Adipose tissue (tissue), 3 donors: ENCODE data around the gene SYCE3. TPM values are rescaled to one million over a fixed set of nuclear protein-coding genes. Genes with fewer than 3 reads are reported as not detected.

Source experiments
- H3K27ac ChIP-seq: one replicate; pipeline ENCODE4 v1.5.1; 2013; ENCODE audit warnings: low read depth, low read length
- WGBS, 3 donors: extraction: QIAGEN DNeasy Blood & Tissue Kit; methylation state at CpG; one replicate each; pipeline ENCODE4 v1.1.7; 2013; 5-methylcytosine and 5-hydroxymethylcytosine counted together
- polyA plus RNA-seq, 3 donors: library from polyadenylated mRNA; stranded (reverse); fragments of 200-250 nt; gene quantifications; one replicate each; pipeline ENCODE4 v1.2.3, GENCODE V29; 2013
- donor health status: healthy with polysubstance abuse.
- donor health status: Bipolar disorder and iron deficiency.
- donor health status: healthy.

Gene SYCE3
- polyA plus RNA-seq, 3 donors: not detected

DNA sequence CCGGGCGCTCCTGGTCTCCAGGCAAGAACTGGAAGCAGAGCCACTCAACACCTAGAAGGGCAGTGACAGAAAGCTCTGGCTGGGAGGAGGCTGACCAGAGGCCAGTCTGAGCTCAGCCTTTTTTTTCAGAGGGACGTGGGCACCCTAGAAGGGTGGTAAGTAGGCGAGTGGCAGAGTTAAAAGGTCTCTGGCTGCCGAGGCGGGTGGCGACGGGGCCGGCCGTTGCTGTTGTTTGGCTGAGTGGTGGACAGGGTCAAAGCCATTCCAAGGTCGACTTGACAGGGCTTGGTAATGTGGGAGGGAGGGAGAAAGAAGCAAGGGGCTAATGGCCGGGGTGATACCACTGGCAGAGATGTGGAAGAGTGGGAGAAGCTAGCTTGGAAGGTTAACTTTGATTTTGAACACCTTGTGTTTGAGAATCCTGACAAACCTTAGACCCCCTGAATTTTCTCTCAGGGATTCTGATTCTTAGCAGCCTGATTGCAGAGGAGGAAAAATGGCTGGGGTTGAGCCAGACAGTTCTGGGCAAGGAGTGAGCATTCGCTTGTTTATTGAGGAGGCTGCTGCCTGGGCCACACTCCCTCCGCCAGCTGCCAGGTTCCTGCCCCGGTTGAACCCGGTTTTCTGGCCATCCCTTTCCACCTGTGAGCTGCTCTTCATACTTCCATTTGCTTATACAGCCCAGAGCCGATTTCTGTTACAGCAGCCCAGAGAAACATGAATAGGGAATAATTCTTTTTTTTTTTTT, 868 bp upstream of the SYCE3 start:
- 13 to 34% (median 23%) methylated on average over 17 of the region's 17 CpGs for WGBS, 3 donors
- H3K27ac ChIP-seq: no peak overlapping the region

DNA sequence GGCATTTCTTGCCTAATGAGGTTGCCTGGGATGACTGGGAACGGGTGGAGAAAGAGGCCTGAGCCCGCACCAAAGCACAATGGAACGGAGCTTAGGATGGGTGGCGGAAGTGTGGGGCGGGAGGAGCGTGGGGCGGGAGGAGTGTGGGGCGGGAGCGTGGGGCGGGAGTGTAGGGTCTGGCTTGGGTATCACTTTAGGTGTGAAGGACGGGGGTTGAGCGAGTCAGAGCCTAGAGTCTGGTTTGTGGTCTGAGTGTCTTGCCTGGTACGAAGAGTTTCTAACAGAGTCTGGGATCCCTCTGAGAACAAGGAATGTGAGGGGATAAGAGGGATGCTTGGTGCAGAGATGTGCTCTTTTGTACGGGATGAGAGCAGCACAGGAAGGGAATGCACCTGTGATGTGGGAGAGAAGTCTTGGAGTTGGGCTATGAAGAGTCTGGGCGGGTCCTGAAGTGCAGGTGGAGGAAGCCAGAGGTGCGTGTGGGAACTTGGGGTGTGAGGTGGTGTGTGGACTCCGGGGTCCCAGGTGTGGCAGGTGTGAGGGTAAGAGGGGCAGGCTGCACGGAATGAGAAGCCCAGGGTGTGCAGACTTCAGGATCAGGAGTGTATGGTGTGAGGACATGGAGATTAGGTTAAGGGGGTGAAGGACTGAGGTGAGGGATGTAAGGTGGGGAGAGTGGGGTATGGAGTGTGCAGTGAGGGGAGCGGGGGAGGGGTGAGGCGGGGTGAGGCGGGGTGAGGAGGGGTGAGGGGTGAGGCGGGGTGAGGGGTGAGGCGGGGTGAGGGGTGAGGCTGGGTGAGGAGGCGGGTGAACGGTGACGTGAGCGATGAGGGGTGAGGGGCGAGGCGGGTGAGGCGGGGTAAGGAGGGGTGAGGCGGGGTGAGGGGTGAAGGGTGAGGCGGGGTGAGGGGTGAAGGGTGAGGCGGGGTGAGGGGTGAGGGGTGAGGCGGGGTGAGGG, 1.0 kb downstream of the SYCE3 start:
- 77 to 85% (median 83%) methylated on average over 26 to 29 of the region's 34 CpGs for WGBS, 3 donors
- no peak overlapping the region for H3K27ac ChIP-seq

DNA sequence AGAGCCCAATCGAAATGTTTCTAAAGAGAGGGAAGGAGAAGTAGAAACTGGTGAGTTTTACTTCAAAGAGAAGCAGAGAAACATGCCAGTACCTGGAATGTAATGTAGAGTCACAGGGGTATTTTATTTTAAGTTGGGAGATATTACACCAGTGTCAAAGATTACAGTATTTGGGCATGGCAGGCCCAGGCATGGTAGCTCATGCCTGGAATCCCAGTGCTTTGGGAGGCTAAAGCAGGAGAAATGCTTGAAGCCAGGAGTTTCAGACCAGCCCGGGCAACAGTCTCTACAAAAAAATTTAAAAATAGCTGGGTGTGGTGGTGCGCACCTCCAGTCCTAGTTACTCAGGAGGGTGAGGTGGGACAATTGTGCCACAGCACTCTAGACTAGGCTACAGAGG, 2.7 kb downstream of the SYCE3 start:
- H3K27ac ChIP-seq: no peak overlapping the region
- WGBS, 3 donors: 75 to 91% (median 87%) methylated on average over 3 of the region's 3 CpGs

- 74 to 86% (median 85%) methylated on average over 5 of the region's 5 CpGs for WGBS, 3 donors
- H3K27ac ChIP-seq: no peak overlapping the region
These were observed 6.0 kb downstream of the SYCE3 start for GRCh38 chr22:50556703-50557102.

GRCh38 chr22:50553310-50553709, 9.4 kb downstream of the SYCE3 start:
- 76 to 88% (median 85%) methylated on average over 8 of the region's 8 CpGs for WGBS, 3 donors
- H3K27ac ChIP-seq: no peak overlapping the region

GRCh38 chr22:50551160-50551752, 11.5 kb downstream of the SYCE3 start:
- 92 to 98% (median 95%) methylated on average over 11 of the region's 11 CpGs for WGBS, 3 donors
- no peak overlapping the region for H3K27ac ChIP-seq

- 87 to 94% (median 93%) methylated on average over 8 of the region's 8 CpGs for WGBS, 3 donors
- no peak overlapping the region for H3K27ac ChIP-seq
These were observed 12.3 kb downstream of the SYCE3 start for GRCh38 chr22:50550395-50550794.

DNA sequence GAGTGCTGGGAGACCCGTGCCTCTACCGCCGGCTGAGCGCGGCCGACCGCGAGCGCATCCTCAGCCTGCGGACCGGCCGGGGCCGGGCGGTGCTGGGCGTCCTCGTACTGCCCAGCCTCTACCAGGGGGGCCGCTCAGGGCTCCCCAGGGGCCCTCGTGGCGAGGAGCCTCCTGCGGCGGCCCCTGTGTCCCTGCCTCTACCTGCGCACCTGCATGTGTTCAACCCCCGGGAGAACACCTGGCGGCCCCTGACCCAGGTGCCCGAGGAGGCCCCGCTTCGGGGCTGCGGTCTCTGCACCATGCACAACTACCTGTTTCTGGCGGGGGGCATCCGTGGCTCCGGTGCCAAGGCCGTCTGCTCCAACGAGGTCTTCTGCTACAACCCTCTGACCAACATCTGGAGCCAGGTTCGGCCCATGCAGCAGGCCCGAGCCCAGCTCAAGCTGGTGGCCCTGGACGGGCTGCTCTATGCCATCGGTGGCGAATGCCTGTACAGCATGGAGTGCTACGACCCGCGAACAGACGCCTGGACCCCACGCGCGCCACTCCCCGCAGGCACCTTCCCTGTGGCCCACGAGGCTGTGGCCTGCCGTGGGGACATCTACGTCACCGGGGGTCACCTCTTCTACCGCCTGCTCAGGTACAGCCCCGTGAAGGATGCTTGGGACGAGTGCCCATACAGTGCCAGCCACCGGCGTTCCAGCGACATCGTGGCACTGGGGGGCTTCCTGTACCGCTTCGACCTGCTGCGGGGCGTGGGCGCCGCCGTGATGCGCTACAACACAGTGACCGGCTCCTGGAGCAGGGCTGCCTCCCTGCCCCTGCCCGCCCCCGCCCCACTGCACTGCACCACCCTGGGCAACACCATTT, 13.6 kb downstream of the SYCE3 start:
- no peak overlapping the region for H3K27ac ChIP-seq
- WGBS, 3 donors: 61 to 64% (median 63%) methylated on average over 62 to 68 of the region's 68 CpGs

DNA sequence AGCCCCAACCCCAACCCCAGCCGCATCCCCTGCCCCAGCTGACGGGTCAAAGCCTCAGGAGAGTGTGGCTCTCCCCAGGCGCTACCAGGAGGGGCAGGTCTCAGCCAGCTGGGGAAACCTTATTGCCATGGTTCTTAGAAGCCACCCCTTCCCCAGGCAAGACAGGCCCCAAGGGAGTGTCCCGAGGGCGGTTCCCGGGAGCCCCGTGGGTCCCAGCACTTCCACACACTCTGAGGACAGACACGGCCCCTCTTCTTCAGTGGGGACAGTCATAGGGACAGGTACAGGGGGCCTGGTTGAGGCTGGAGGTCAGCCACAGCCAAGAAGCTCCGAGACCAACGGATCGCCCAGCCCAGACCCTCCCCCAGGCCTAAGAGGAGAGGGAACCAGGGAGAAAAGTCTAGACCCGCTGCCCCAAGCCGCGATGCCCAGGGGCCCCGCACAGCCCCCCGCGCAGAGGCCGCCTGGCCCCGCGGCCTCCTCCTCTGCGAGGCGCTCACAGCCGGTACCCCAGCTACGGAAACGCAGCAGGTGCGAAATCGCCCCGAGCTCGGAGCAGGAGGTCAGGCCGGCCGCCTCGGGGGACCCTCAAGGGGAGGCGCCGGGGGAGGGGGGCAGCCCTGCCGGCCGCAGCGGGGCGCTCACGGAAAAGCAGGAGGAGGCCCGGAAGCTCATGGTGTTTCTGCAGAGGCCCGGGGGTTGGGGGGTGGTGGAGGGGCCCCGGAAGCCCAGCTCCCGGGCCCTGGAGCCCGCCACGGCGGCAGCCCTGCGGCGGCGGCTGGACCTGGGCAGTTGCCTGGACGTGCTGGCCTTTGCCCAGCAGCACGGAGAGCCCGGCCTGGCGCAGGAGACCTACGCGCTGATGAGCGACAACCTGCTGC, 14.4 kb downstream of the SYCE3 start:
- no peak overlapping the region for H3K27ac ChIP-seq
- WGBS, 3 donors: 11 to 14% (median 12%) methylated on average over 47 to 56 of the region's 56 CpGs

GRCh38 chr22:50547263-50547985, 15.3 kb downstream of the SYCE3 start:
- no peak overlapping the region for H3K27ac ChIP-seq
- 27 to 36% (median 36%) methylated on average over 21 to 35 of the region's 35 CpGs for WGBS, 3 donors

- no peak overlapping the region for H3K27ac ChIP-seq
- 52 to 65% (median 61%) methylated on average over 40 to 78 of the region's 78 CpGs for WGBS, 3 donors
These were observed 16.1 kb downstream of the SYCE3 start for GRCh38 chr22:50546326-50547262.

DNA sequence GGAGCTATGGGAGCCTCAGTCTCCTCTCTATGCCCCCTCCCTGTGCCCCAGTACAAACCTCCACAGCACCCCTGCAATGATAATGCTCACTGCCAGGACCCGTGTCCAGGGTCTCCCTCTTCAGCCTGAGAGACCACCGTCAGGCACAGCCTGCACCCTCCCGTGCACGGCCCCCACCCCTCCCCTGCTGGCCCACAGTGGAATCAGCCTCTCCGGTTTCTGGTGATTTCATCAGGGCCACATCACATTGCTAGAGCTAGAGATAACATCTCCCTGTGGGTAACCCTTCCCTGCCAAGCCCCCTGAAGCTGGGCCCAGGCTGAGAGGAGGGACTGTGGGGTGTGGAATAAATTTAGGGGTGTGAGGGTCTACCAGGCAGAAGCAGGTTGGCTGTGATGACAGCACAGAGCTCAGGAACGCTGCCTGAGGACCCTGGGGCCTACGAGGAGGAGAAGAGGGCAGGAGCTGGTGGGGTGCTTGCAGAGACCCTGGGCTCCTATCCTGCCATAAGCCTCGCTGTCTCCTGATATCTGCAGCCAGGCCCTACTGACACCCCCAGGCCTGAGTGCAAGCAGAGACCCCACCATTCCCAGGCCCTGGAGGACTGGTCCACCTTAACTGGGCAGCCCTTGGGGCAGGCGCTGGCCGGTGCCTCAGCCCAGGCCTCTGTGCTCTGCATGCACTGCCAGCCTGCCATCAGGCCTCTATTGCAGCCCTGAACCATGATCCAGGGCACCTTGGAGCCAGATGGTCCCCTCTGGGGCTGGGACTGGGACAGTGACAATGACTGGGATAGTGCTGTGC, 17.0 kb downstream of the SYCE3 start, which contains the start of gene KLHDC7B:
TSS of gene KLHDC7B (plus strand) at position 378 of the 804 bp plus-strand sequence. CDS start at position 723, 345 bp downstream.
- WGBS, 3 donors: 62 to 71% (median 64%) methylated on average over 9 to 10 of the region's 10 CpGs
- no peak within 1 kb of the TSS for H3K27ac ChIP-seq

DNA sequence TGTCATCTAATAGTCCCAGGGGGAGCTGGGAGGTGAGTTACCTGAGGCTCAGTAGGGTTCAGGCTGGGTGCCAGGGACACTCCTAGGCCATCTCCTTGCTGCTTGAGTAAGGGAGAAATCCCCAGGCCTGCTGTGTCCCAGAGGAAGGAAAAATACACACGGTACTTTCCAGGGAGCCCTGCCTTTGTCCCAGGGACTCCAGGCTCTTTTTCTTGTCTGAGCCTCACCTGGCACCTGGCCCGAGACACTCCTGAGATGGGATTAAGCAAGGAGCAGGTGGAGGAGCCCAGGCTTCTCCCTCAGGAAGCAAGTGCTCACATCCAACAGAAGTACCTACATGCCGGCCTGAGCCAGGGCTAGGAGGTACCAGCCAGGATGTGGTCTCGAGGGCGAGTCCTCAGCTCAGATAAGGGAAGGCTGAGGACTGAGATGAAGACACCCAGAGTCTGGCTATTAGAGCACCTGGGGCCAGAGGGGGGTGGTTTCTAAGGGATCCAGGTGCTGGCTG, 17.9 kb downstream of the SYCE3 start:
- WGBS, 3 donors: 61 to 77% (median 72%) methylated on average over 5 of the region's 5 CpGs
- no peak overlapping the region for H3K27ac ChIP-seq

- 3 to 7% (median 6%) methylated on average over 52 of the region's 52 CpGs for WGBS, 3 donors
- no peak overlapping the region for H3K27ac ChIP-seq
These were observed 18.5 kb downstream of the SYCE3 start for GRCh38 chr22:50544078-50544745.
